Right lobe of liver (tissue), 4 donors: ENCODE results near the gene COX15.

ENCODE experiments used
- POLR2A ChIP-seq: fragments of 450-650 bp; IDR thresholded peaks from one replicate; pipeline ENCODE4 v1.6.1; 2017; ENCODE audit warnings: antibody characterized with exemption, mild to moderate bottlenecking
- TF ChIP-seq, protein P1 (sequence below), 4 donors: fragments of 200-600 bp in 3 of 4; fragments of 450-650 bp in 1 of 4; IDR thresholded peaks; one replicate each; pipeline versions ENCODE4 v1.5.1 to v1.8.0; 2016 to 2022; ENCODE audit warnings: antibody characterized with exemption in 4 of 4, mild to moderate bottlenecking in 2 of 4
- donor health status: DM: no; HTN: no; CAD: no.
- donor health status: DM: no; HTN: no; CAD: no.
- donor health status: DM: no; HTN: yes; CAD: no.

DNA sequence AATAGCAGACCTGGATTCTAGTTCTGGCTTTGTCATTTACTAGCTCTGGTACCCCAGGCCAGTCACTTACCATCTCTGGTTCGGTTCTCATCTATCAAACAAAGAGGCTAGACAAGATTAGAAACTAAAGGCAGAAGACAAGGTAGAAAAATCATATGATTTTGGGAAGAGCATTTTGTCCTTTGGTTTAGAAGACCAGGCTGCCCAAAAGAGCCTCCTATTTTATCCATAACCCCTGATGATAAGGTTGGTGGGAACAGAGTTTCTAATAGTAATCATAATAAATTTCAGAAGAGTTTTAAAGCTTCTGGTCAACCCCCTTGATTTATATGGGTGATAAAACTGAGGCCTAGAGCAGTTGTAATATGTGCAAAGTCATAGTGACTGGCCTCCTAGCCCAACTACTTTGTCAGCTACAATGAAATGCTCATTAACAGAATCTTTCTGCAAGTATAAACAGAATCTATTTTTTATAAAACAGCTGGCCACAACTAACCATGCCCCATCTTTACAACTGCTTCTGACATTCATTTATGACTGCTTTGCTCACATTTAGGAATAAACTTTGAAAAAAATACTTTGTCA is 23.4 kb downstream of the COX15 start:
- TF ChIP-seq, protein P1, sequence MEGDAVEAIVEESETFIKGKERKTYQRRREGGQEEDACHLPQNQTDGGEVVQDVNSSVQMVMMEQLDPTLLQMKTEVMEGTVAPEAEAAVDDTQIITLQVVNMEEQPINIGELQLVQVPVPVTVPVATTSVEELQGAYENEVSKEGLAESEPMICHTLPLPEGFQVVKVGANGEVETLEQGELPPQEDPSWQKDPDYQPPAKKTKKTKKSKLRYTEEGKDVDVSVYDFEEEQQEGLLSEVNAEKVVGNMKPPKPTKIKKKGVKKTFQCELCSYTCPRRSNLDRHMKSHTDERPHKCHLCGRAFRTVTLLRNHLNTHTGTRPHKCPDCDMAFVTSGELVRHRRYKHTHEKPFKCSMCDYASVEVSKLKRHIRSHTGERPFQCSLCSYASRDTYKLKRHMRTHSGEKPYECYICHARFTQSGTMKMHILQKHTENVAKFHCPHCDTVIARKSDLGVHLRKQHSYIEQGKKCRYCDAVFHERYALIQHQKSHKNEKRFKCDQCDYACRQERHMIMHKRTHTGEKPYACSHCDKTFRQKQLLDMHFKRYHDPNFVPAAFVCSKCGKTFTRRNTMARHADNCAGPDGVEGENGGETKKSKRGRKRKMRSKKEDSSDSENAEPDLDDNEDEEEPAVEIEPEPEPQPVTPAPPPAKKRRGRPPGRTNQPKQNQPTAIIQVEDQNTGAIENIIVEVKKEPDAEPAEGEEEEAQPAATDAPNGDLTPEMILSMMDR (IDR thresholded peaks at IDR 0.05), result no peak
- no peak for TF ChIP-seq POLR2A
